ENCODE results near the gene LARP4.

LARP4 gene

DNA sequence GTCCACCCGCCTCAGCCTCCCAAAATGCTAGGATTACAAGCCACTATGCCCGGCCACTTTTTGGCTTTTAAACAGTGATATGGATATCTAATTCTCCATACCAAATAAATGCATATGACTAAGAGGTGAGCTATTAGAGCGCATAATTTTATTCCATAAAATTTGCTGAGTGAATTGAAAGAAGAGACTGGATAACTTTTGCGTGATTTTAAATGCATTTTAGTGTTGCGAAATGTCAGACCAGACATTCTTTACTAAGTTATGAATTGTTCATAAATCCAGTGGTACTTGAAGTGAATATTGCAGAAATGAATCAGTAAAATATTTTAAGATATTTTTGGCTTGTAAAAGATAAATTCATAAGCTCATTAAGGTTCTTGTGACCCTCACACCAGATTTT lies 53.2 kb downstream of the LARP4 start (continued):
- TF ChIP-seq ZNF221 (tag by site-specific recombination; IDR thresholded peaks at IDR 0.05; ENCODE audit: borderline replicate concordance) (no peak), SCRT1 (tag by site-specific recombination; IDR thresholded peaks at IDR 0.05; ENCODE audit: borderline replicate concordance) (no peak), ZNF24 (tag by site-specific recombination; IDR thresholded peaks at IDR 0.05) (no peak), ZSCAN16 (tag by site-specific recombination; IDR thresholded peaks at IDR 0.05) (no peak)

DNA sequence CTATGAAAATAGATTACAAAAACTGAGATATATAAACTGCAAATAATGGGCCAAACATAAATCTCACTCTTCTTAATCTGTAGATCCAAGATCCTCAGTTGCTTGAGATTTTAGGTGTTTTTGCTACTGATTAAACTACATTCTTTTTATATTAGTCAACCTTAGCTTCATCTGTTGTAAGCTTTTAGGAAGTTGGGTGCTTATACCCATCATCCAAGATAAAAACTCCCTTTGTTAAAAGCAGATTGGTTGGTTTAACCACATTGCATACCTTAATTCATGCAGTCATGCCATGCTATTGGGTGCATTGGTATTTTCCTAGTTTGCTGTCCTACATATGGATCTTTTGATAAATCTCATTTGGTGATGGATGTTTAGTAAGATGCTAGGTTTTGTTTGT lies 57.9 kb downstream of the LARP4 start:
- Histone ChIP-seq H3K4me1 (ENCODE audit: control insufficient read depth, insufficient read depth, low read length) (no peaks in the 10 kb centered on the region), H3K4me3 (ENCODE audit: low read depth, low read length) (no peak overlapping the region), H3K27ac (ENCODE audit: extremely low read depth, low read depth, low read length) (no peak overlapping the region), H3K9me3 (ENCODE audit: control insufficient read depth, insufficient read depth, low read depth, low read length) (no peaks in the 10 kb centered on the region), H3K36me3 (ENCODE audit: control insufficient read depth in 2 of 2, insufficient read depth in 1 of 2, low read length in 2 of 2) (peaks cover 51 to 62% of the 10 kb centered on the region in 2 experiments)
- TF ChIP-seq ZNF610 (tag by site-specific recombination; IDR thresholded peaks at IDR 0.05; ENCODE audit: borderline replicate concordance) (no peak), ZNF169 (tag by site-specific recombination; IDR thresholded peaks at IDR 0.05) (no peak), ZNF391 (tag by site-specific recombination; IDR thresholded peaks at IDR 0.05; ENCODE audit: borderline replicate concordance, low read depth) (no peak), ZNF48 (tag by site-specific recombination; IDR thresholded peaks at IDR 0.05) (no peak), ZNF112 (tag by site-specific recombination; IDR thresholded peaks at IDR 0.05) (no peak), GLI4 (tag by site-specific recombination; IDR thresholded peaks at IDR 0.05) (no peak), ZNF366 (tag by site-specific recombination; conservative IDR thresholded peaks at IDR 0.05) (no peak), ZNF596 (tag by site-specific recombination; IDR thresholded peaks at IDR 0.05) (no peak), ZSCAN23 (tag by site-specific recombination; IDR thresholded peaks at IDR 0.05) (no peak), ZNF311 (tag by site-specific recombination; IDR thresholded peaks at IDR 0.05; ENCODE audit: borderline replicate concordance) (no peak), ZNF335 (tag by site-specific recombination; conservative IDR thresholded peaks at IDR 0.05) (no peak), ZFP69B (tag by site-specific recombination; IDR thresholded peaks at IDR 0.05) (no peak), ZNF155 (tag by site-specific recombination; IDR thresholded peaks at IDR 0.05) (no peak)
- TF ChIP-seq, protein P1, sequence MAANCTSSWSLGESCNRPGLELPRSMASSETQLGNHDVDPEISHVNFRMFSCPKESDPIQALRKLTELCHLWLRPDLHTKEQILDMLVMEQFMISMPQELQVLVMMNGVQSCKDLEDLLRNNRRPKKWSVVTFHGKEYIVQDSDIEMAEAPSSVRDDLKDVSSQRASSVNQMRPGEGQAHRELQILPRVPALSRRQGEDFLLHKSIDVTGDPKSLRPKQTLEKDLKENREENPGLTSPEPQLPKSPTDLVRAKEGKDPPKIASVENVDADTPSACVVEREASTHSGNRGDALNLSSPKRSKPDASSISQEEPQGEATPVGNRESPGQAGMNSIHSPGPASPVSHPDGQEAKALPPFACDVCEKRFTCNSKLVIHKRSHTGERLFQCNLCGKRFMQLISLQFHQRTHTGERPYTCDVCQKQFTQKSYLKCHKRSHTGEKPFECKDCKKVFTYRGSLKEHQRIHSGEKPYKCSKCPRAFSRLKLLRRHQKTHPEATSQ (tag by site-specific recombination; IDR thresholded peaks at IDR 0.05), result no peak
- TF ChIP-seq, protein P2, sequence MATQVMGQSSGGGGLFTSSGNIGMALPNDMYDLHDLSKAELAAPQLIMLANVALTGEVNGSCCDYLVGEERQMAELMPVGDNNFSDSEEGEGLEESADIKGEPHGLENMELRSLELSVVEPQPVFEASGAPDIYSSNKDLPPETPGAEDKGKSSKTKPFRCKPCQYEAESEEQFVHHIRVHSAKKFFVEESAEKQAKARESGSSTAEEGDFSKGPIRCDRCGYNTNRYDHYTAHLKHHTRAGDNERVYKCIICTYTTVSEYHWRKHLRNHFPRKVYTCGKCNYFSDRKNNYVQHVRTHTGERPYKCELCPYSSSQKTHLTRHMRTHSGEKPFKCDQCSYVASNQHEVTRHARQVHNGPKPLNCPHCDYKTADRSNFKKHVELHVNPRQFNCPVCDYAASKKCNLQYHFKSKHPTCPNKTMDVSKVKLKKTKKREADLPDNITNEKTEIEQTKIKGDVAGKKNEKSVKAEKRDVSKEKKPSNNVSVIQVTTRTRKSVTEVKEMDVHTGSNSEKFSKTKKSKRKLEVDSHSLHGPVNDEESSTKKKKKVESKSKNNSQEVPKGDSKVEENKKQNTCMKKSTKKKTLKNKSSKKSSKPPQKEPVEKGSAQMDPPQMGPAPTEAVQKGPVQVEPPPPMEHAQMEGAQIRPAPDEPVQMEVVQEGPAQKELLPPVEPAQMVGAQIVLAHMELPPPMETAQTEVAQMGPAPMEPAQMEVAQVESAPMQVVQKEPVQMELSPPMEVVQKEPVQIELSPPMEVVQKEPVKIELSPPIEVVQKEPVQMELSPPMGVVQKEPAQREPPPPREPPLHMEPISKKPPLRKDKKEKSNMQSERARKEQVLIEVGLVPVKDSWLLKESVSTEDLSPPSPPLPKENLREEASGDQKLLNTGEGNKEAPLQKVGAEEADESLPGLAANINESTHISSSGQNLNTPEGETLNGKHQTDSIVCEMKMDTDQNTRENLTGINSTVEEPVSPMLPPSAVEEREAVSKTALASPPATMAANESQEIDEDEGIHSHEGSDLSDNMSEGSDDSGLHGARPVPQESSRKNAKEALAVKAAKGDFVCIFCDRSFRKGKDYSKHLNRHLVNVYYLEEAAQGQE (tag by site-specific recombination; IDR thresholded peaks at IDR 0.05), result no peak
- TF ChIP-seq, protein P3, sequence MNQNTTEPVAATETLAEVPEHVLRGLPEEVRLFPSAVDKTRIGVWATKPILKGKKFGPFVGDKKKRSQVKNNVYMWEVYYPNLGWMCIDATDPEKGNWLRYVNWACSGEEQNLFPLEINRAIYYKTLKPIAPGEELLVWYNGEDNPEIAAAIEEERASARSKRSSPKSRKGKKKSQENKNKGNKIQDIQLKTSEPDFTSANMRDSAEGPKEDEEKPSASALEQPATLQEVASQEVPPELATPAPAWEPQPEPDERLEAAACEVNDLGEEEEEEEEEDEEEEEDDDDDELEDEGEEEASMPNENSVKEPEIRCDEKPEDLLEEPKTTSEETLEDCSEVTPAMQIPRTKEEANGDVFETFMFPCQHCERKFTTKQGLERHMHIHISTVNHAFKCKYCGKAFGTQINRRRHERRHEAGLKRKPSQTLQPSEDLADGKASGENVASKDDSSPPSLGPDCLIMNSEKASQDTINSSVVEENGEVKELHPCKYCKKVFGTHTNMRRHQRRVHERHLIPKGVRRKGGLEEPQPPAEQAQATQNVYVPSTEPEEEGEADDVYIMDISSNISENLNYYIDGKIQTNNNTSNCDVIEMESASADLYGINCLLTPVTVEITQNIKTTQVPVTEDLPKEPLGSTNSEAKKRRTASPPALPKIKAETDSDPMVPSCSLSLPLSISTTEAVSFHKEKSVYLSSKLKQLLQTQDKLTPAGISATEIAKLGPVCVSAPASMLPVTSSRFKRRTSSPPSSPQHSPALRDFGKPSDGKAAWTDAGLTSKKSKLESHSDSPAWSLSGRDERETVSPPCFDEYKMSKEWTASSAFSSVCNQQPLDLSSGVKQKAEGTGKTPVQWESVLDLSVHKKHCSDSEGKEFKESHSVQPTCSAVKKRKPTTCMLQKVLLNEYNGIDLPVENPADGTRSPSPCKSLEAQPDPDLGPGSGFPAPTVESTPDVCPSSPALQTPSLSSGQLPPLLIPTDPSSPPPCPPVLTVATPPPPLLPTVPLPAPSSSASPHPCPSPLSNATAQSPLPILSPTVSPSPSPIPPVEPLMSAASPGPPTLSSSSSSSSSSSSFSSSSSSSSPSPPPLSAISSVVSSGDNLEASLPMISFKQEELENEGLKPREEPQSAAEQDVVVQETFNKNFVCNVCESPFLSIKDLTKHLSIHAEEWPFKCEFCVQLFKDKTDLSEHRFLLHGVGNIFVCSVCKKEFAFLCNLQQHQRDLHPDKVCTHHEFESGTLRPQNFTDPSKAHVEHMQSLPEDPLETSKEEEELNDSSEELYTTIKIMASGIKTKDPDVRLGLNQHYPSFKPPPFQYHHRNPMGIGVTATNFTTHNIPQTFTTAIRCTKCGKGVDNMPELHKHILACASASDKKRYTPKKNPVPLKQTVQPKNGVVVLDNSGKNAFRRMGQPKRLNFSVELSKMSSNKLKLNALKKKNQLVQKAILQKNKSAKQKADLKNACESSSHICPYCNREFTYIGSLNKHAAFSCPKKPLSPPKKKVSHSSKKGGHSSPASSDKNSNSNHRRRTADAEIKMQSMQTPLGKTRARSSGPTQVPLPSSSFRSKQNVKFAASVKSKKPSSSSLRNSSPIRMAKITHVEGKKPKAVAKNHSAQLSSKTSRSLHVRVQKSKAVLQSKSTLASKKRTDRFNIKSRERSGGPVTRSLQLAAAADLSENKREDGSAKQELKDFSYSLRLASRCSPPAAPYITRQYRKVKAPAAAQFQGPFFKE (tag by site-specific recombination; IDR thresholded peaks at IDR 0.05; ENCODE audit: borderline replicate concordance), result no peak
- TF ChIP-seq, protein P4, sequence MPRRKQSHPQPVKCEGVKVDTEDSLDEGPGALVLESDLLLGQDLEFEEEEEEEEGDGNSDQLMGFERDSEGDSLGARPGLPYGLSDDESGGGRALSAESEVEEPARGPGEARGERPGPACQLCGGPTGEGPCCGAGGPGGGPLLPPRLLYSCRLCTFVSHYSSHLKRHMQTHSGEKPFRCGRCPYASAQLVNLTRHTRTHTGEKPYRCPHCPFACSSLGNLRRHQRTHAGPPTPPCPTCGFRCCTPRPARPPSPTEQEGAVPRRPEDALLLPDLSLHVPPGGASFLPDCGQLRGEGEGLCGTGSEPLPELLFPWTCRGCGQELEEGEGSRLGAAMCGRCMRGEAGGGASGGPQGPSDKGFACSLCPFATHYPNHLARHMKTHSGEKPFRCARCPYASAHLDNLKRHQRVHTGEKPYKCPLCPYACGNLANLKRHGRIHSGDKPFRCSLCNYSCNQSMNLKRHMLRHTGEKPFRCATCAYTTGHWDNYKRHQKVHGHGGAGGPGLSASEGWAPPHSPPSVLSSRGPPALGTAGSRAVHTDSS (tag by site-specific recombination; IDR thresholded peaks at IDR 0.05), result no peak
- TF ChIP-seq, protein P5, sequence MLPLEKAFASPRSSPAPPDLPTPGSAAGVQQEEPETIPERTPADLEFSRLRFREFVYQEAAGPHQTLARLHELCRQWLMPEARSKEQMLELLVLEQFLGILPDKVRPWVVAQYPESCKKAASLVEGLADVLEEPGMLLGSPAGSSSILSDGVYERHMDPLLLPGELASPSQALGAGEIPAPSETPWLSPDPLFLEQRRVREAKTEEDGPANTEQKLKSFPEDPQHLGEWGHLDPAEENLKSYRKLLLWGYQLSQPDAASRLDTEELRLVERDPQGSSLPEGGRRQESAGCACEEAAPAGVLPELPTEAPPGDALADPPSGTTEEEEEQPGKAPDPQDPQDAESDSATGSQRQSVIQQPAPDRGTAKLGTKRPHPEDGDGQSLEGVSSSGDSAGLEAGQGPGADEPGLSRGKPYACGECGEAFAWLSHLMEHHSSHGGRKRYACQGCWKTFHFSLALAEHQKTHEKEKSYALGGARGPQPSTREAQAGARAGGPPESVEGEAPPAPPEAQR (tag by site-specific recombination; IDR thresholded peaks at IDR 0.05), result no peak
- ChIA-PET CTCF (no interaction called here), POLR2A (no interaction called here)

Measured in HEK293 (cell line).